Tibial nerve (tissue), 4 donors: ENCODE measurements around the gene FLOT2. TPM values are rescaled to one million over a fixed set of nuclear protein-coding genes. Genes with fewer than 3 reads are reported as not detected.

Experiments used
- DNase-seq, 2 donors: peaks; one replicate each; pipeline ENCODE4 v3.0.0-alpha.2; 2019; ENCODE audit warnings: low spot score in 2 of 2
- H3K27ac ChIP-seq, 4 donors: fragments of 200-600 bp; sonication (generic) in 3 of 4; one replicate each; pipeline ENCODE4 v1.5.1; 2017 to 2019; ENCODE audit warnings: mild to moderate bottlenecking in 1 of 4
- H3K27me3 ChIP-seq, 2 donors: fragments of 200-600 bp; sonication (generic) in 1 of 2; one replicate each; pipeline versions ENCODE4 v1.5.1 to v1.6.0; 2017 to 2019
- H3K36me3 ChIP-seq, 3 donors: fragments of 200-600 bp; sonication (generic); one replicate each; pipeline ENCODE4 v1.5.1; 2018 to 2019
- H3K4me1 ChIP-seq, 4 donors: fragments of 200-600 bp; sonication (generic) in 3 of 4; one replicate each; pipeline ENCODE4 v1.5.1; 2017 to 2019
- H3K4me3 ChIP-seq, 4 donors: fragments of 200-600 bp; sonication (generic) in 3 of 4; one replicate each; pipeline ENCODE4 v1.5.1; 2017 to 2019; ENCODE audit warnings: mild to moderate bottlenecking in 1 of 4, moderate library complexity in 1 of 4
- H3K9me3 ChIP-seq, 4 donors: fragments of 200-600 bp; sonication (generic) in 3 of 4; one replicate each; pipeline ENCODE4 v1.5.1; 2017 to 2019
- CTCF ChIP-seq, 5 experiments: fragments of 200-600 bp in 3 of 5; fragments of 450-650 bp in 2 of 5; sonication (generic) in 3 of 5; IDR thresholded peaks; one replicate each; pipeline ENCODE4 v1.5.1; 2016 to 2019; ENCODE audit warnings: antibody characterized with exemption in 5 of 5, mild to moderate bottlenecking in 3 of 5, moderate library complexity in 2 of 5
- EP300 ChIP-seq, 2 donors: sonication (generic); formaldehyde crosslinking; IDR thresholded peaks; one replicate each; pipeline ENCODE4 v1.6.1; 2017; ENCODE audit warnings: antibody characterized with exemption in 2 of 2, mild to moderate bottlenecking in 1 of 2
- POLR2A ChIP-seq, 2 donors: fragments of 450-650 bp; IDR thresholded peaks; one replicate each; pipeline ENCODE4 v1.6.1; 2017; ENCODE audit warnings: antibody characterized with exemption in 2 of 2, mild to moderate bottlenecking in 2 of 2, moderate library complexity in 2 of 2
- WGBS, 2 donors: methylation state at CpG; one replicate each; pipeline ENCODE4 v1.1.5; 2018; 5-methylcytosine and 5-hydroxymethylcytosine counted together
- total RNA-seq, 4 donors: library from RNA; depleted of rRNA; stranded (reverse); fragments of >200 nt; gene quantifications; one replicate each; pipeline ENCODE4 v1.1.0, GENCODE V29; 2016

The FLOT2 gene
- total RNA-seq, 4 donors from 2014 or later: 54.8 to 84.9 (median 65.2) TPM

GRCh38 chr17:28889996-28890395, 7.5 kb downstream of the FLOT2 start:
- H3K27ac ChIP-seq: peak overlapping the region in 2 of 4 donors; percentile 30 to 79
- WGBS, 2 donors: 42 to 51% methylated on average over 5 of the region's 5 CpGs
- no peak for DNase-seq

DNA sequence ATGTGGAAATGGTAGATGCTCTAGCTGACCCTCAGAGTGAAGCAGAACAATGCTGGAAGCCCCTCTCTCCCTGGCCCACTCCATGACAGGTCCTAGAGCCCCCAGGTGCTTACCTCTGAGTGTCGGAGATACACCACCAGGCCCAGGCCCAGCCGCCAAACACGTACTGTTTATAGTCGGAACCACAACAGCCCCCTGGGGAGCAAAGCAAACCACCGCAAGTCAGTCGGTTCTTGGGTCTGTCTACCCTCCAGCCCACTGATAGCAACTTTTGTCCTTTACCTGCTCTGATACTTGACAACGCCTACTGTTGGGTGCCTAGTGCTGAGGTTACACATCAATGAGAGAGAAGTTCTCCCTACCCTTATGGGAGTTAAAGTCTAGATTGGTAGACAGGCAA, 8.7 kb downstream of the FLOT2 start:
- H3K9me3 ChIP-seq: no peaks in the 10 kb centered on the region
- H3K4me3 ChIP-seq: no peak overlapping the region
- DNase-seq: no peak
- no peaks in the 10 kb centered on the region for H3K27me3 ChIP-seq
- no peak for TF ChIP-seq EP300 (IDR thresholded peaks at IDR 0.05)
- TF ChIP-seq CTCF (IDR thresholded peaks at IDR 0.05): no peak
- TF ChIP-seq POLR2A (IDR thresholded peaks at IDR 0.05): no peak
- peak overlapping the region in 1 of 4 donors; percentile 0 for H3K27ac ChIP-seq
- WGBS, 2 donors: 65 to 80% methylated on average over 7 of the region's 7 CpGs
- peaks cover 2 to 65% (median 7%) of the 10 kb centered on the region in 3 donors for H3K36me3 ChIP-seq
- H3K4me1 ChIP-seq: peaks cover 0 to 54% (median 24%) of the 10 kb centered on the region in 4 donors

More at GRCh38 chr17:28889996-28890395, 7.5 kb downstream of the FLOT2 start:
- no peak overlapping the region for H3K4me3 ChIP-seq
- H3K27me3 ChIP-seq: no peaks in the 10 kb centered on the region
- TF ChIP-seq POLR2A (IDR thresholded peaks at IDR 0.05) (no peak), EP300 (IDR thresholded peaks at IDR 0.05) (peak in 1 of 2 donors; percentile 29)
- H3K36me3 ChIP-seq: peaks cover 0 to 54% (median 7%) of the 10 kb centered on the region in 3 donors
- H3K9me3 ChIP-seq: no peaks in the 10 kb centered on the region
- peaks cover 0 to 64% (median 30%) of the 10 kb centered on the region in 4 donors for H3K4me1 ChIP-seq

DNA sequence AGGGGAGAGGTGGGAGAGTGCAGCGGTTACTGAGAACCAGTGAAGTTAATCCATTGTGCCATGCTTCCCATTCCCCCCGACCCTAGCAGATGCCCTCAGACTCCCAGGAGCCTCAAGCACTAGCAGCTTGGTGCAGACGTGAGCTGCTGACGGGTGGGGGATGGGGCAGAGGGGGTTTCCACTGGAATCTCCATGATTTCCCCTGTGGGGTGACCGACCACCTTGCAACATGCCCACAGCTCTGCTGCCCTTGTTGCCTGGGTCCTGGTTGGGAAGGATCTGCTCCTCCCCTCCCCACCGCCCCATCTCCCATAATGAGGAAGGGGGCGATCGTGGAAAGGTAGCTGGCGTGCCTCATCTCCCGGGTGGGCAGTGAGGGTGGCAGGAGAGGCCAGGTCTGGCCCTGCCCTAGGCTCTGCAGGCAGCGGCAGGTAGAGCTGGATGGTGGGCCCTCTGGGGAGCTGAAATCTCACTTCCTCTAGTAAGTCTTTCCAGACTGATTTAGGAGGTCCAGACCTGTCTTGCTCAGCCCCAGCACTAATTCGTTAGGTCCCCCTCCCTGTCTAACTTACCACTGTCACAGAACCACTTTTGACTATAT, 9.6 kb downstream of the FLOT2 start:
- H3K27ac ChIP-seq: no peak overlapping the region
- TF ChIP-seq POLR2A (IDR thresholded peaks at IDR 0.05) (no peak), EP300 (IDR thresholded peaks at IDR 0.05) (no peak), CTCF (IDR thresholded peaks at IDR 0.05) (no peak)
- H3K4me1 ChIP-seq: peaks cover 0 to 46% (median 17%) of the 10 kb centered on the region in 4 donors
- H3K4me3 ChIP-seq: no peak overlapping the region
- no peaks in the 10 kb centered on the region for H3K27me3 ChIP-seq
- 80 to 83% methylated on average over 12 of the region's 12 CpGs for WGBS, 2 donors
- DNase-seq: no peak
- H3K36me3 ChIP-seq: peaks cover 2 to 74% (median 10%) of the 10 kb centered on the region in 3 donors
- no peaks in the 10 kb centered on the region for H3K9me3 ChIP-seq

DNA sequence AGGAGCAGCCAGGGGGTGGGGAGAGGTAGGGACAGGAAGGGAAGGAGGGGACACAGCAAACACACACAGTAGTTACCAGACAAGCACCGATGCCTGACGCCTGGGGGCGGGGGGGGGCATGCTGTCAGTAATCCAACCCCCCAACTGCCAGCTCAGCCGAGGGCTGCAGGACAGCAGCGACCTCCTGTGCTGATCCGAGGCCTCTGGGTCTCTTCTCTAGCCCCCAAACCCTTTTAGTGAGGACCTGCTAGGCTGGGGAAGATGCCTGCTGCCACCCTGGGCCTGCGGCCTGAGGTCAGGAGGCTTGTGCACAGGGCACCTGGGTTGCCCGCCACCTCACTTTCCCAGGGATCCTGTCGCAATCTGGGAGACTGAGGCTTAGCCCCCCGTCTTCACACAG, 11.6 kb downstream of the FLOT2 start:
- WGBS, 2 donors: 79 to 84% methylated on average over 8 to 10 of the region's 10 CpGs
- no peak overlapping the region for H3K27ac ChIP-seq
- TF ChIP-seq POLR2A (IDR thresholded peaks at IDR 0.05) (no peak), CTCF (IDR thresholded peaks at IDR 0.05) (no peak), EP300 (IDR thresholded peaks at IDR 0.05) (no peak)
- DNase-seq: no peak
- no peak overlapping the region for H3K4me3 ChIP-seq
- peaks cover 11 to 78% (median 30%) of the 10 kb centered on the region in 3 donors for H3K36me3 ChIP-seq
- no peaks in the 10 kb centered on the region for H3K9me3 ChIP-seq
- H3K27me3 ChIP-seq: no peaks in the 10 kb centered on the region
- H3K4me1 ChIP-seq: peaks cover 0 to 25% (median 12%) of the 10 kb centered on the region in 4 donors

- WGBS, 2 donors: 89 to 90% methylated on average over 4 of the region's 4 CpGs
- Histone ChIP-seq H3K9me3 (no peaks in the 10 kb centered on the region), H3K4me3 (no peak overlapping the region), H3K27me3 (no peaks in the 10 kb centered on the region), H3K36me3 (peaks cover 11 to 83% (median 36%) of the 10 kb centered on the region in 3 donors), H3K4me1 (peaks cover 0 to 19% (median 10%) of the 10 kb centered on the region in 4 donors), H3K27ac (no peak overlapping the region)
- no peak for DNase-seq
- TF ChIP-seq EP300 (IDR thresholded peaks at IDR 0.05) (no peak), POLR2A (IDR thresholded peaks at IDR 0.05) (no peak), CTCF (IDR thresholded peaks at IDR 0.05) (no peak)
Observed at GRCh38 chr17:28885363-28885762, 12.2 kb downstream of the FLOT2 start.
